Psoas muscle (tissue), 8 donors: ENCODE results near the gene FSD1L. TPM values are rescaled to one million over a fixed set of nuclear protein-coding genes. Genes with fewer than 3 reads are reported as not detected.
A peak's percentile ranks its signal among the peaks of the same experiment; 100 is the strongest.

Experiments
- ATAC-seq, 4 donors: fragments of 200-7000 bp; cut with Tn5 transposase; one replicate each; pipeline ENCODE4 v1.9.1; 2020; ENCODE audit warnings: moderate library complexity in 3 of 4, mild to moderate bottlenecking in 2 of 4
- DNase-seq, 2 donors: peaks; one replicate each; pipeline ENCODE4 v3.0.0-alpha.2; 2020
- H3K27ac ChIP-seq: fragments of 200-600 bp; one replicate; pipeline ENCODE4 v1.8.0; 2022
- H3K27me3 ChIP-seq, 3 donors: fragments of 200-600 bp in 1 of 3; one replicate each; pipeline versions ENCODE4 v1.6.1 to v1.8.0; 2013 to 2022; ENCODE audit warnings: low read length in 2 of 3, mild to moderate bottlenecking in 2 of 3, moderate library complexity in 1 of 3; ENCODE audit not compliant: insufficient read depth in 3 of 3
- H3K36me3 ChIP-seq, 2 donors: fragments of 200-600 bp in 1 of 2; one replicate each; pipeline versions ENCODE4 v1.6.1 to v1.8.0; 2013 to 2022; ENCODE audit warnings: low read depth in 1 of 2, mild to moderate bottlenecking in 1 of 2, moderate library complexity in 1 of 2; ENCODE audit not compliant: insufficient read depth in 1 of 2
- H3K4me1 ChIP-seq: fragments of 200-600 bp; one replicate; pipeline ENCODE4 v1.8.0; 2022
- H3K4me3 ChIP-seq: fragments of 200-600 bp; one replicate; pipeline ENCODE4 v1.8.0; 2022; ENCODE audit warnings: mild to moderate bottlenecking
- H3K9me3 ChIP-seq: fragments of 200-600 bp; one replicate; pipeline ENCODE4 v1.8.0; 2022
- WGBS, 3 donors: extraction: QIAGEN DNeasy Blood & Tissue Kit; methylation state at CpG; one replicate each; pipeline versions ENCODE4 v1.1.6 to v1.1.7; 2013; 5-methylcytosine and 5-hydroxymethylcytosine counted together
- intact Hi-C, 2 donors: fragments of 100-400 bp; cut with DNase I; formaldehyde crosslinking; loops; one replicate each; pipeline versions ENCODE4 v1.11.0 to v1.14.2; 2022
- polyA plus RNA-seq, 3 donors: library from polyadenylated mRNA; stranded (reverse); fragments of 200-250 nt; gene quantifications; one replicate each; pipeline ENCODE4 v1.2.3, GENCODE V29; 2013
- total RNA-seq, 4 donors: library from RNA; stranded (reverse); fragmentation: NEBNext Ultra II Directional in 2 of 4; extraction: Animal tissue kit (Norgen Biotek cat#: 25700) in 2 of 4; gene quantifications; one replicate each; pipeline versions ENCODE4 v1.2.1 to v1.2.4, GENCODE V29; 2021 to 2023
- TF ChIP-seq, protein P1 (sequence below): fragments of 200-600 bp; IDR thresholded peaks from one replicate; pipeline ENCODE4 v1.8.0; 2022; ENCODE audit warnings: antibody characterized with exemption
- donor health status: healthy with polysubstance abuse.
- donor health status: DM: no; HTN: no; CAD: no; lungs with moderate emphysema.
- donor health status: Bipolar disorder and iron deficiency.
- donor health status: healthy.
- donor health status: DM: yes; HTN: yes; CAD: no.
- donor health status: DM: no; HTN: no; CAD: no.
- donor health status: DM: no; HTN: no; CAD: no.
- donor health status: DM: yes; HTN: yes; CAD: no.

The FSD1L gene
- total and polyA plus RNA-seq, 7 donors, result 5.0 to 28.6 (median 17.0) TPM

DNA sequence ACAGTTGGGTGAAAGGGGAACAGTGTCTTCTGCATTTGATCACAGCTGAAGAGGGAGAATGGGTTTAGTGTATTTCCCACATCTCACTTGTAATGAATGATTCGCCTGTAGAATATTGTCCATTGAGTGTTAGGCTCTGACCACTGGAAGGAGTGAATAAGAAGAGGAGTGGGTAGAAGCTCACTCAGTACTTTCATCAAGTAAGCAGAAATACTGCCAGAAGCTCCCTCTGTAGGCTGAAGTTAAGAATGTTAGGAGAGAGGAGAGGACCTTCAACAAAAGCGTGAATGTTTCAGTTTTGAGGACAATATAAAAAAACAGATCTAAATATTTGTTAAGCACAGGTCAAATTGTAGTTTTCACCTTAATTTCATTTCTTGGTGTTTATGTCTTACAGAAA lies 27.5 kb downstream of the FSD1L start:
- no peaks in the 10 kb centered on the region for H3K9me3 ChIP-seq
- peaks cover 2 to 13% of the 10 kb centered on the region in 2 donors for H3K36me3 ChIP-seq
- H3K4me3 ChIP-seq, result no peak overlapping the region
- no peak overlapping the region for H3K27ac ChIP-seq
- WGBS, 3 donors, result 79 to 87% (median 82%) methylated on average over 2 of the region's 2 CpGs
- intact Hi-C loops, result no loop called here
- TF ChIP-seq, protein P1, sequence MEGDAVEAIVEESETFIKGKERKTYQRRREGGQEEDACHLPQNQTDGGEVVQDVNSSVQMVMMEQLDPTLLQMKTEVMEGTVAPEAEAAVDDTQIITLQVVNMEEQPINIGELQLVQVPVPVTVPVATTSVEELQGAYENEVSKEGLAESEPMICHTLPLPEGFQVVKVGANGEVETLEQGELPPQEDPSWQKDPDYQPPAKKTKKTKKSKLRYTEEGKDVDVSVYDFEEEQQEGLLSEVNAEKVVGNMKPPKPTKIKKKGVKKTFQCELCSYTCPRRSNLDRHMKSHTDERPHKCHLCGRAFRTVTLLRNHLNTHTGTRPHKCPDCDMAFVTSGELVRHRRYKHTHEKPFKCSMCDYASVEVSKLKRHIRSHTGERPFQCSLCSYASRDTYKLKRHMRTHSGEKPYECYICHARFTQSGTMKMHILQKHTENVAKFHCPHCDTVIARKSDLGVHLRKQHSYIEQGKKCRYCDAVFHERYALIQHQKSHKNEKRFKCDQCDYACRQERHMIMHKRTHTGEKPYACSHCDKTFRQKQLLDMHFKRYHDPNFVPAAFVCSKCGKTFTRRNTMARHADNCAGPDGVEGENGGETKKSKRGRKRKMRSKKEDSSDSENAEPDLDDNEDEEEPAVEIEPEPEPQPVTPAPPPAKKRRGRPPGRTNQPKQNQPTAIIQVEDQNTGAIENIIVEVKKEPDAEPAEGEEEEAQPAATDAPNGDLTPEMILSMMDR, result peak; percentile 40
- H3K27me3 ChIP-seq, result no peaks in the 10 kb centered on the region
- peaks cover 11% of the 10 kb centered on the region for H3K4me1 ChIP-seq
- ATAC-seq (peak in 3 of 4 donors; percentile 65 to 74 (median 66)), DNase-seq (no peak)

DNA sequence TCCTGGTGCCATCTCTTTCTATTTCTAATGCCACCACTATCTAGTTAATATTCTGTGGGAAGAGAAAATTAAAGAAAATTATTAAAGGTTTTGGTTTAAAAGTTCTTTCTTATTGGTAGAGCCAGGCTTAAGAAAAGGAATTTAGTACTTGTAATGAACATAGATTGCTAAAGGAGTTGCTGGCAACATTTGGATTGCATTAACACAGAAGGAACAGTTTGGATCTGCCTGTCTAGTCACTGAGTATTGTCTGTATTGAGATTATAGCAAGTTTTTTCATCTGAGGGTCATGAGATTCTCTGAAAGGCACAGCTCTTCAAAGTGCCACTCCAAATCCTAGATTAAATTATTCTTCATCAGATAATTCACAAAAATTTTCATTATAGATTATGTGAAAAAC lies 32.0 kb downstream of the FSD1L start:
- DNase-seq (no peak), ATAC-seq (no peak)
- Histone ChIP-seq H3K36me3 (no peaks in the 10 kb centered on the region), H3K9me3 (no peaks in the 10 kb centered on the region), H3K4me1 (peaks cover 8% of the 10 kb centered on the region), H3K27ac (no peak overlapping the region), H3K27me3 (no peaks in the 10 kb centered on the region), H3K4me3 (no peak overlapping the region)
- TF ChIP-seq, protein P1, result no peak
- intact Hi-C loops, result no loop called here

DNA sequence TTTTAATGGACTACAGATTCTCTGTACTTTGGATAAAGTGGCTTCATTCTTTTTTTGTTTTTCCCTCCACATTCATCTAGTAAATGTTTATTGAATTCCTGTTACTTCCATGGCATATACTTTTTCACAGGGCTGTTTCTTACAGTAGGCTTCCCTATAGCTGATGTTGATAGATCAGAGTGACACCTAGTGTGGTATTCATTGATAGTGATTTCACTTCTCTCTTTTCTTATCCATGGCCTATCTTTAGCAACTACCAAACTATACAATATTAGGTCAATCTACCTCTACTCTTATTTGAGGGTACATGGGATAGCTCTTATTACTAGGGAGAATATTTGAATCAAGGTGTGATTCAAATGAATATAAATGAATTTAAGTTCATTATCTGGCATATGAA lies 35.8 kb downstream of the FSD1L start:
- Histone ChIP-seq H3K4me3 (no peak overlapping the region), H3K27me3 (no peaks in the 10 kb centered on the region), H3K36me3 (peaks cover 4 to 21% of the 10 kb centered on the region in 2 donors), H3K9me3 (no peaks in the 10 kb centered on the region), H3K27ac (no peak overlapping the region), H3K4me1 (no peaks in the 10 kb centered on the region)
- TF ChIP-seq, protein P1, result no peak
- ATAC-seq (no peak), DNase-seq (no peak)
- intact Hi-C loops, result no loop called here

DNA sequence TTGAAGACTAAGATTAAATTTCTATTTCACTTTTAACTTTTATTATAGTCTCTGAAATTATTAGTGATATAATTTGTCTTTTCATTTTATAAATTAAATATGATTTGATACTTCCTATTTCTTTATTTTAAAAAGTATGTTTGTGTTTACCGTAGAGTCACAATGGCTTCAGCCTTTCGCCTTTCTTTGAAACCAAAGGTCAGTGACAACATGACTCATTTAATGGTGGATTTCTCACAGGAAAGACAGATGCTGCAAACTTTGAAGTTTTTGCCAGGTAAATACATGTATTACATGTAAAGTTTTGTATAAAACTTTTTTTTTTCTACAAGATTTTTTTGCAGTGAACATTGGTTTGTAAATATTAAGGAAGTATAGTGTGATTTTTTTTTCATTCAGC lies 36.4 kb downstream of the FSD1L start:
- no peak overlapping the region for H3K4me3 ChIP-seq
- DNase-seq (no peak), ATAC-seq (no peak)
- peaks cover 4 to 21% of the 10 kb centered on the region in 2 donors for H3K36me3 ChIP-seq
- no peak overlapping the region for H3K27ac ChIP-seq
- no peaks in the 10 kb centered on the region for H3K9me3 ChIP-seq
- WGBS, 3 donors, result 96 to 99% (median 98%) methylated on average over 2 of the region's 2 CpGs
- no peaks in the 10 kb centered on the region for H3K4me1 ChIP-seq
- H3K27me3 ChIP-seq, result no peaks in the 10 kb centered on the region
- TF ChIP-seq, protein P1, result no peak
- intact Hi-C loops, result no loop called here

DNA sequence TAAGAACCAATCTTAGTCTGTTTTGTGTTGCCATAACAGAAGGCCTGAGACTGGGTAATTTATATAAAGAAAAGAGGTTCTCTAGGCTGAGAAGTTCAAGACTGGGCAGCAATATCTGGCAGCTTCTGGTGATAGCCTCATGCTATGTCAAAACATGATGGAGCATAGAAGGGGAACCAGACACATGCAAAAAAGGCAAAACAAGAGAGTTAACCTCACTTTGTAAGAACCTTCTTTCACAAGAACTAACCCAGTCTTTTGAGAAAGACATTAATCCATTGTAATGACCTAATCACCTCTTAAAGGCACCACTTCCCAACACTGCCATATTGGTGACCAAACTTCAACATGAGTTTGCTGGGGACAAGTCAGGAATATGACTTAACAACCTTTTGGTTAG lies 37.3 kb downstream of the FSD1L start:
- TF ChIP-seq, protein P1, result no peak
- no peak for DNase-seq
- Histone ChIP-seq H3K4me3 (no peak overlapping the region), H3K9me3 (no peaks in the 10 kb centered on the region), H3K36me3 (peaks cover 4 to 21% of the 10 kb centered on the region in 2 donors), H3K4me1 (no peaks in the 10 kb centered on the region), H3K27ac (no peak overlapping the region), H3K27me3 (no peaks in the 10 kb centered on the region)
- intact Hi-C loops, result no loop called here
- ATAC-seq, result no peak
